ENCODE measurements around the gene MRPL10. TPM values are rescaled to one million over a fixed set of nuclear protein-coding genes. Genes with fewer than 3 reads are reported as not detected.

The MRPL10 gene
- total RNA-seq, 4 donors from 2014 or later: 23.2 to 36.6 (median 30.0) TPM

DNA sequence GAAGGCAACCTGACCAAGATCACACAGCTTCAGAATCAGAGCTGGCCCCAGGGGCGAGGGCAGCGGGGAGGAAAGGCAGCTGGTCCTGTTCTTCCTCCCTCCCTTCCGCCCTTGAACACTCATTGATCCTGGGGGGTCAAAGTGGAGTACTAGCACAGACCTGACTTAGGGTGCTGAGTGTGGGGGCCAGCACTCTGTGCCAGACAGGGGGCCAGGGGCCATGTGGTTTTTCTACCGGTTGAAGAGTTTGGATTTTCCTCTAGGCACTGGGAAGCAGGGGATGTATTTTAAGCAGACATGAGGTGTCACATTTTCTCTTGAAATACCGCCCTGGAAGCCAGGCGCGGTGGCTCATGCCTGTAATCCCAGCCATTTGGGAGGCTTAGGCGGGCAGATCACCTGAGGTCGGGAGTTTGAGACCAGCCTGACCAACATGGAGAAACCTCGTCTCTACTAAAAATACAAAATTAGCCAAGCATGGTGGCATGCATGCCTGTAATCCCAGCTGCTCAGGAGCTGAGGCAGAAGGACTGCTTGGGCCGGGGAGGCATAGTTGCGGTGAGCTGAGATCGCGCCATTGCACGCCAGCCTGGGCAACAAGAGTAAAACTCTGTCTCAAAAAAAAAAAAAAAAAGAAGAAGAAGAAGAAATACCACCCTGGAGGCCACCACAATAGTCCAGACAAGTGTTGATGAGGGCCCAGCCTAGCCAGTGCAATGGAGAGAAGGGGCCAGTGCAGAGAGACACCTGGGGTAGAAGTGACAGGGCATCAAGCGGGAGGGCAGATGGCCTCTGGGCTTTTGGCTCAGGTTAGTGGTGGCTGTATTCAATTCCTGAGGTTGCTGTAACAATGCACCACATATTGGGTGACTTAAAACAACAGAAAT lies 25.1 kb downstream of the MRPL10 start:
- Histone ChIP-seq H3K36me3 (peaks cover 0 to 41% (median 13%) of the 10 kb centered on the region in 3 donors), H3K27me3 (peaks cover 0 to 5% (median 0%) of the 10 kb centered on the region in 4 donors), H3K4me3 (no peak overlapping the region), H3K27ac (no peak overlapping the region), H3K4me1 (peaks cover 0 to 26% (median 17%) of the 10 kb centered on the region in 3 donors), H3K9me3 (no peaks in the 10 kb centered on the region)
- TF ChIP-seq, protein P1, sequence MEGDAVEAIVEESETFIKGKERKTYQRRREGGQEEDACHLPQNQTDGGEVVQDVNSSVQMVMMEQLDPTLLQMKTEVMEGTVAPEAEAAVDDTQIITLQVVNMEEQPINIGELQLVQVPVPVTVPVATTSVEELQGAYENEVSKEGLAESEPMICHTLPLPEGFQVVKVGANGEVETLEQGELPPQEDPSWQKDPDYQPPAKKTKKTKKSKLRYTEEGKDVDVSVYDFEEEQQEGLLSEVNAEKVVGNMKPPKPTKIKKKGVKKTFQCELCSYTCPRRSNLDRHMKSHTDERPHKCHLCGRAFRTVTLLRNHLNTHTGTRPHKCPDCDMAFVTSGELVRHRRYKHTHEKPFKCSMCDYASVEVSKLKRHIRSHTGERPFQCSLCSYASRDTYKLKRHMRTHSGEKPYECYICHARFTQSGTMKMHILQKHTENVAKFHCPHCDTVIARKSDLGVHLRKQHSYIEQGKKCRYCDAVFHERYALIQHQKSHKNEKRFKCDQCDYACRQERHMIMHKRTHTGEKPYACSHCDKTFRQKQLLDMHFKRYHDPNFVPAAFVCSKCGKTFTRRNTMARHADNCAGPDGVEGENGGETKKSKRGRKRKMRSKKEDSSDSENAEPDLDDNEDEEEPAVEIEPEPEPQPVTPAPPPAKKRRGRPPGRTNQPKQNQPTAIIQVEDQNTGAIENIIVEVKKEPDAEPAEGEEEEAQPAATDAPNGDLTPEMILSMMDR (IDR thresholded peaks at IDR 0.05): no peak
- TF ChIP-seq POLR2A (IDR thresholded peaks at IDR 0.05): no peak
- no peak for DNase-seq
- WGBS, 2 donors: 87 to 91% methylated on average over 9 to 10 of the region's 16 CpGs
- intact Hi-C loops (cut with DNase I): loop anchor here (10.0 kb wide), 1 partner anchor 111 kb away; the partner anchor contains the start of gene TBKBP1

DNA sequence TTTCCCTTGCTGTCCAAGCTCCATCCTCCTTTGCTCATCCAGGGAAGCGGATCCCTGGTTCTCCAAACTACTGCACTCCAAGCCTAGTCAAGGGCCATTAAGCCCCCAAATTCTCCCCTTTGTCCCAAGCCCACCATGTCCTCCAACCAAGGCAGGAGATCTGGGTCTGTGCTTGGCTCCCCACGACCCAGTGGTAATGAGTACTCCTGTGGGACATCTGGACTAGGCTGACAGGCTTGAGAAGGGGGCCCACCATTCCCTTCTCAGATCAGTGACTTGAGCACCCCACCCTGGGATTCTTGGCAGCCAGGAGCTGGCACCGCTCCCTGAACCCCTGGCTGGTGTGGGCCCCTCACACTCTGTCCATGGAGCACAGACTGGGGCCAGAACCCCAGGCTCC lies 26.9 kb downstream of the MRPL10 start:
- peaks cover 0 to 30% (median 13%) of the 10 kb centered on the region in 3 donors for H3K36me3 ChIP-seq
- no peak overlapping the region for H3K27ac ChIP-seq
- no peak for TF ChIP-seq POLR2A (IDR thresholded peaks at IDR 0.05)
- TF ChIP-seq, protein P1 (IDR thresholded peaks at IDR 0.05): no peak
- 54 to 56% methylated on average over 2 of the region's 3 CpGs for WGBS, 2 donors
- DNase-seq: no peak
- no peaks in the 10 kb centered on the region for H3K9me3 ChIP-seq
- intact Hi-C loops (cut with DNase I): loop anchor here (10.0 kb wide), 1 partner anchor 110 kb away; the partner anchor contains the start of gene TBKBP1
- H3K27me3 ChIP-seq: peaks cover 0 to 5% (median 0%) of the 10 kb centered on the region in 4 donors
- H3K4me1 ChIP-seq: peaks cover 0 to 8% (median 3%) of the 10 kb centered on the region in 3 donors
- H3K4me3 ChIP-seq: no peak overlapping the region

DNA sequence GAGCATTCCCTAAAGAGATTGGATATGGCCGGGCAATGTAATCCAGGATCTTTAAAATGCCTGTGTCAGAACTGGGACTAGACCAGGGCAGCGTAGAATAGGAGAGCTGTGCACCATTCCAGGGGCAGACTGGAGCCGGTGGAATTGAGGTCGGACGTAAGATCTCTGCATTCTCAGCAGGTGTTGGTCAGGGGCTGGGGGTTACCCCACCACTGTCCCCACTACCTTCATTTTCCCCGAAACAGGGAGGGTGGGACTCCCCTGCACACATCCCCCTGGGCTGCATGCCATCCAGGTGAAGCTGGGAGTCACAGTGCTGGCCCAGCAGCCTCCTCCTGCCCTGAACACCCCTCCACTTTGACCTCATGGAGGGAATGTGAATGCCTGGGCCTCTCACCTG lies 27.6 kb downstream of the MRPL10 start:
- H3K27me3 ChIP-seq: peaks cover 0 to 5% (median 0%) of the 10 kb centered on the region in 4 donors
- H3K36me3 ChIP-seq: peaks cover 0 to 23% (median 9%) of the 10 kb centered on the region in 3 donors
- TF ChIP-seq POLR2A (IDR thresholded peaks at IDR 0.05): no peak
- TF ChIP-seq, protein P1 (IDR thresholded peaks at IDR 0.05): no peak
- H3K9me3 ChIP-seq: no peaks in the 10 kb centered on the region
- 73 to 74% methylated on average over 4 to 5 of the region's 6 CpGs for WGBS, 2 donors
- peaks cover 0 to under 1% (median 0%) of the 10 kb centered on the region in 3 donors for H3K4me1 ChIP-seq
- H3K4me3 ChIP-seq: no peak overlapping the region
- intact Hi-C loops (cut with DNase I): loop anchor here (10.0 kb wide), 1 partner anchor 109 kb away; the partner anchor contains the start of gene TBKBP1
- DNase-seq: no peak
- no peak overlapping the region for H3K27ac ChIP-seq

DNA sequence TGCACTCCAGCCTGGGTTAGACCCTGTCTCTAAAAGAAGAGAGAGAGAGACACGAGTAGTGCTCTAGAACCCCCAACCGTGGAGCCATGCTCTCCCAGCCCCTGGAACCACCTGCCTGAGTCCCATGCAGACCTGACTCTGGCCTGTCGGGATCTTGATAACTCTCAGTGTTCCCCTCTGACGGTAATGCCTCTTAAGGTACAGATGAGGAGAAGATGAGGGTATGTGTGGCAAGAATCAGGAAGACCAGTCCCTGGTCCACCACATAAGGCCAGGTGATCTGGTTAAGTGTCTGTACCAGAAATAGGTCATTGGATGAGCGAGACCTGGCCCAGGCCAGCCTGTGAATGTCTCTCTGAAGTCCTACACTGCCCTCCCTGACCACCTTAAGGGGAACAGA lies 28.1 kb downstream of the MRPL10 start:
- Histone ChIP-seq H3K36me3 (peaks cover 0 to 17% (median 4%) of the 10 kb centered on the region in 3 donors), H3K4me3 (no peak overlapping the region), H3K9me3 (no peaks in the 10 kb centered on the region), H3K4me1 (no peaks in the 10 kb centered on the region), H3K27ac (no peak overlapping the region), H3K27me3 (peaks cover 0 to 8% (median 0%) of the 10 kb centered on the region in 4 donors)
- TF ChIP-seq, protein P1 (IDR thresholded peaks at IDR 0.05): no peak
- TF ChIP-seq POLR2A (IDR thresholded peaks at IDR 0.05): no peak
- intact Hi-C loops (cut with DNase I): loop anchor here (10.0 kb wide), 1 partner anchor 108 kb away; the partner anchor contains the start of gene TBKBP1
- 54 to 55% methylated on average over 5 of the region's 5 CpGs for WGBS, 2 donors
- DNase-seq: no peak
